Hematopoietic multipotent progenitor cell treated with erythropoietin and hydrocortisone succinate and interleukin-3 and kit ligand, for 4 days (in vitro differentiated cells): ENCODE results near the gene ZBTB17.
"Not testable (repeated sequence)": the region's sequence is repeated elsewhere in the genome, so short reads cannot be mapped to it uniquely, and the experiment has no call there.

Experiments used
- DNase-seq: peaks from one replicate; pipeline ENCODE4 v3.0.0-alpha.2; 2015

ZBTB17 gene

GRCh38 chr1:15934211-15935055, 41.5 kb downstream of the ZBTB17 start:
- DNase-seq, result no peak

GRCh38 chr1:15933684-15934083, 42.2 kb downstream of the ZBTB17 start:
- no peak for DNase-seq

DNA sequence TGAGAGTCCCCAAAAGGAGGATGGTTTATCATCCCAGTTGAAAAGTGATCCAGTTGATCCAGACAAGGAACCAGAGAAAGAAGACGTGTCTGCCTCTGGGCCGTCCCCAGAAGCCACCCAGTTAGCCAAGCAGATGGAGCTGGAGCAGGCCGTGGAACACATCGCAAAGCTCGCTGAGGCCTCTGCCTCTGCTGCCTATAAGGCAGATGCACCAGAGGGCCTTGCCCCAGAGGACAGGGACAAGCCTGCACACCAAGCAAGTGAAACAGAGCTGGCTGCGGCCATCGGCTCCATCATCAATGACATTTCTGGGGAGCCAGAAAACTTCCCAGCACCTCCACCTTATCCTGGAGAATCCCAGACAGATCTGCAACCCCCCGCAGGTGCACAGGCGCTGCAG, 43.3 kb downstream of the ZBTB17 start:
- DNase-seq, result no peak

GRCh38 chr1:15931884-15932283, 44.0 kb downstream of the ZBTB17 start:
- no peak for DNase-seq

- DNase-seq, result no peak
Measured at GRCh38 chr1:15931401-15931800, 44.5 kb downstream of the ZBTB17 start.

DNA sequence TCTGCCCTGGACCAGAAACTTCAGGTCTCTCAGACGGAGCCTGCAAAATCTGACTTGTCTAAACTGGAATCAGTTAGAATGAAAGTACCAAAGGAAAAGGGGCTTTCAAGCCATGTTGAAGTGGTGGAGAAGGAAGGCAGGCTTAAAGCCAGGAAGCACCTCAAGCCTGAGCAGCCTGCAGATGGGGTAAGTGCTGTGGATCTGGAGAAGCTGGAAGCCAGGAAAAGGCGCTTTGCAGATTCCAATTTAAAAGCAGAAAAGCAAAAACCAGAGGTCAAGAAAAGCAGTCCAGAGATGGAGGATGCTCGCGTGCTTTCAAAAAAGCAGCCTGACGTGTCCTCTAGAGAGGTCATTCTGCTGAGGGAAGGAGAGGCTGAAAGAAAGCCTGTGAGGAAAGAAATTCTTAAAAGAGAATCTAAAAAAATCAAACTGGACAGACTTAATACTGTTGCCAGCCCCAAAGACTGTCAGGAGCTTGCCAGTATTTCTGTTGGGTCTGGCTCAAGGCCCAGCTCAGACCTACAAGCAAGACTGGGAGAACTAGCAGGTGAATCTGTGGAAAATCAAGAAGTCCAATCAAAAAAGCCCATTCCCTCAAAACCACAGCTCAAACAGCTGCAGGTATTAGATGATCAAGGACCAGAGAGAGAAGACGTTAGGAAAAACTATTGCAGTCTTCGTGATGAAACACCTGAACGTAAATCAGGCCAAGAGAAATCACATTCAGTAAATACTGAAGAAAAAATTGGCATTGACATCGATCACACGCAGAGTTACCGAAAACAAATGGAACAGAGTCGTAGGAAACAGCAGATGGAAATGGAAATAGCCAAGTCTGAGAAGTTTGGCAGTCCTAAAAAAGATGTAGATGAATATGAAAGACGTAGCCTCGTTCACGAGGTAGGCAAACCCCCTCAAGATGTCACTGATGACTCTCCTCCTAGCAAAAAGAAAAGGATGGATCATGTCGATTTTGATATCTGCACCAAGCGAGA, 46.6 kb downstream of the ZBTB17 start:
- no peak for DNase-seq

DNA sequence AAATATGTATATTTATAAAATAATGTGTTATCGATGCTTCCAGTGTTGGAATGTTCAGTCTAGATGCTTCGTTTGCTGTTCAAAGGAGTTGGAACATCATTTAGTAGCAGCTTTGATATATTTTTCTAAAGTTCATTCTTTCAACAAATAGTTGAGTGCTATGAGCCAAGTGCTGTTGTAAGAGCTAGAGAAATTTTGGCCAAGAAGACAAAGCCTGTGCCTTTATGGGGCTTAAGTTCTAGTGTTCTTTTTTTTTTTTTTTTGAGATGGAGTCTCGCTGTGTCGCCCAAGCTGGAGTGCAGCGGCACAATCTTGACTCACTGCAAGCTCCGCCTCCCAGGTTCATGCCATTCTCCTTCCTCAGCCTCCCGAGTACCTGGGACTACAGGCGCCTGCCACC, 49.5 kb downstream of the ZBTB17 start:
- not testable (repeated sequence) for DNase-seq

DNA sequence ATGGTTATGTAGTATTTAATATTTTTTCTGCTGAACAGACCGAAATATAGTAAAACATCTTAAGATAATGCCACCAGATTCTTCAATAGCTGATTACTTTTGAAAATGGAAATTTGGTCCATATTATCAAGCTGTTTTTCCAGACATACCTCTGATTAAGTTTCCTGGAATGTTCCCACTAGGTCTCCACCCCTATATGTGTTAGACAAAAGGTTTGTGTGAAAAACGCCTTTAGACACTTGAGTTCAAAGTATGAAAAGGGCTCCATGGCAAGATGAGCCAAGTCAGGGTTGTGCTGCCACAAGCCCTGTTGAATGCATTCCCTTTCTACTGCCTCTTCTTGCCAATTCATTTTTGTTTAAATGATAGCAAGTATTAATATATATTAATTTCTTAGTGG, 52.7 kb downstream of the ZBTB17 start:
- no peak for DNase-seq

DNA sequence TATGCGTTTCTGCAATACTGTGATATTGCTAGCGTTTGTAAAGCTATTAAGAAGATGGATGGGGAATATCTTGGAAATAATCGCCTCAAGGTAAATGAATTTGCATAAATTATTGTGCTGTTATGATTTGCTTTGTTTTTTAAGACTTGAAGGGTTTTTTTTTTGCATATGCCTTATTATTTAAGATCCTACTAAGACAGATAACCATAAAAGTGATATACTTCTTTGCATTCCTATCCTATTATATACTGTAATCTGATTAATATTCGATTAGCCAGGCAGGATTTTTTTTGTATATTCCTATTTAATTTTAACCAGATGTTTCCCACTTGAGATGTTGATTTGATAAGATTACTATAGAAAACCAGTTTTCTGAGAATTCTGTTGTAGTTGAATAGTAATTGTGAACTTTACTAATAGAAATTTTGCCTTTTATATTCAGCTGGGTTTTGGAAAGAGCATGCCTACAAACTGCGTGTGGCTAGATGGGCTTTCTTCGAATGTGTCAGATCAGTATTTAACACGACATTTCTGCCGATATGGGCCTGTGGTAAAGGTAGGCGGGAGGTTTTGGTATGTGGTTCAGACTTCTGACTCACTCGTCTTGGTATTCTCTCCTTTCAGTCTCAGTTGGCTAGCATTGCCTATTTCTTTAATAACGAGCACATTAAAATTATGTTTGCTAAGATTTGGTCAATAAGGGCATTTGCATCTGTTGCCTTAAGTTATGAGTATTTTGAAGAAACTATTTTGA, 56.8 kb downstream of the ZBTB17 start:
- no peak for DNase-seq

GRCh38 chr1:15916916-15917315, 59.0 kb downstream of the ZBTB17 start:
- DNase-seq, result no peak

DNA sequence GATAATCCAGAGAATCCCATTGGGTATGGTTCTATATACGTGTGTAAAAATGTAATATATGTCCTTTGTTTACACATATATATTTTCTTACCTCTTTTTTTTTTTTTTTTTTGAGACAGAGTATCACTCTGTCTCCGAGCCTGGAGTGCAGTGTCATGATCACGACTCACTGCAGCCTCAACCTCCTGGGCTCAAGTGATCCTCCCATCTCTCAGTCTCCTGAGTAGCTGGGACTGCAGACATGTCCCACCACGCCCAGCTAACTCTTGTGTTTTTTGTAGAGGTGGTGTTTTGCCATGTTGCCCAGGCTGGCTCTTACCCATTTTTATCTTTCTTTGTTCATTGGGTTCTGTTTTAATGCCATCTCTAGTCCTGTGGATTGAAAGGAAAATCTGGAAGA, 59.5 kb downstream of the ZBTB17 start:
- no peak for DNase-seq

- no peak for DNase-seq
Measured at GRCh38 chr1:15915991-15916390, 59.9 kb downstream of the ZBTB17 start.

- not testable (repeated sequence) for DNase-seq
Measured at GRCh38 chr1:15913607-15914006, 62.3 kb downstream of the ZBTB17 start.

GRCh38 chr1:15911927-15912326, 64.0 kb downstream of the ZBTB17 start:
- no peak for DNase-seq

DNA sequence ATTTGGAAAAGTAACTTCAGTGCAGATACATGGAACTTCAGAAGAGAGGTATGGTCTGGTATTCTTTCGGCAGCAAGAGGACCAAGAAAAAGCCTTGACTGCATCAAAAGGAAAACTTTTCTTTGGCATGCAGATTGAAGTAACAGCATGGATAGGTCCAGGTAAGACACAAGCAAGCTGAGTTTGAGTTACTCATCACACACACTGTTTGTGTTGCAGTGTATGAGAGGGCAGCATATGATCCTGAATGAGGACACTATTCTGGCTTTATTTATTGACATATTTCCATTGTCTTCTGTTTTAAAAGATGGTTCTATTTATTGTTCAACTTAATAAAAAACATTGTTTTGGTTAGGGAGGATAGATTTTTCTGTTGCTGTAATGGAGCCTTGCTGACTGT, 64.8 kb downstream of the ZBTB17 start:
- DNase-seq, result no peak

- no peak for DNase-seq
Measured at GRCh38 chr1:15908597-15908996, 67.3 kb downstream of the ZBTB17 start.

DNA sequence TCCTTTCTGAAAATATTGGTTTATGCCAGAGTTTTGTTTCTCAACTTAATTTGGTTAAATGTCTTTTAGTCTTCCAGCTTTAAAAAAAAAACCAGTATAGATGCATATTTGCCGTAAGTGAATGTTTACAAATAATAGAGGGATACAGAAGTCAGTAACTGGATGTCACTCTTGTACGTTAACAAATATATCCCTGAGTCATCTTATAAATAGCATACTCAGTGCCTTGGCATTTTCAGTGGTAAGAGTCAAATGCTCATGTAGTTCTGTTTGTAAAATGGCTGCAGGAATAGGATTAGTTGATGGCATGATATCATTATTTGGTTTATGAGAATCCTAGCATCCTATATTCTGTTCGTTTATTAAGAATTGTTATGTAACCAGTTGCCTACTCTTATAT, 73.0 kb downstream of the ZBTB17 start:
- no peak for DNase-seq

GRCh38 chr1:15900662-15901279, 75.1 kb downstream of the ZBTB17 start:
- no peak for DNase-seq

GRCh38 chr1:15899266-15899665, 76.6 kb downstream of the ZBTB17 start:
- DNase-seq, result no peak

DNA sequence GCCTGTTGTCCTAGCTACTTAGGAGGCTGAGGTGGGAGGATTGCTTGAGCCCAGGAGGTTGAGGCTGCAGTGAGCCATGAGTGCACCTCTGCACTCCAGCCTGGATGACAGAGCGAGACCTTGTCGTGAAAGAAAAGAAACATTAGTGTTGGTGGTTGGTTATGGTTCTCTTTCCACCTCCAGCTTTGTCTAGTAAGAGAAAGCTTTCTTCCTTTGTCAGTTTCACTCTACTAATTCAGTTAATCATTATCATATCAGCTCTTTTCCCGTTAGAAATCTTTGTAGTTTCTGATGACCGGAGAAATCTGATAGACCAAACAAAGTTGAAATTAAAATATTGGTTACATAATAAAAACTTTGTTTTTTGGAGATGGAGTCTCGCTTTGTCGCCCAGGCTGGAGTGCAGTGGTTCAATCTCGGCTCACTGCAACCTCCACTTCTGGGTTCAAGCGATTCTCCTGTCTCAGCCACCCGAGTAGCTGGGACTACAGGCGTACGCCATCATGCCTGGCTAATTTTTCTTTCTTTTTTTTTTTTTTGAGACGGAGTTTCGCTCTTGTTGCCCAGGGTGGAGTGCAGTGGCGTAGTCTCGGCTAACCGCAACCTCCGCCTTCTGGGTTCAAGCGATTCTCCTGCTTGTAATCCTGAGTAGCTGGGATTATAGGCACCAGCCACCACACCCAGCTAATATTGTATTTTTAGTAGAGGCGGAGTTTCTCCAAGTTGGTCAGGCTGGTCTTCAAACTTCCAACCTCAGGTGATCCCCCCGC, 78.9 kb downstream of the ZBTB17 start:
- not testable (repeated sequence) for DNase-seq

DNA sequence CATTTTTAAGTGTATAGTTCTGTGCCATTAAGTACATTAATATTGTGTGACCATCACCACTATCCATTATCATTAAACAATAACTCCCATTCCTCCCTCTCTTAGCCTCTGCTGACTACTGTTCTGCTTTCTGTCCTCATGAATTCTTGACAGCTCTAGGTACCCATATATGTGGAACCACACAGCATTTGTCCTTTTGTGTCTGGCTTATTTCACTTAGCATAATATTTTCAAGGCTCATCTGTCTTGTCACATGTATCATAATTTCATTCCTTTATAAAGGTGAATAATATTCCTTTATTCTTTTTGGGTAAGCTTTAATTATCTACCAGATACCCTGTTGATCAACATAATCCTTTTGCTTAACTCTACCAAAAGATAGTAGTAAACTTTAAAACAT, 80.7 kb downstream of the ZBTB17 start:
- DNase-seq, result no peak
